ENCODE results near the gene WTIP.

WTIP gene

GRCh38 chr19:34482380-34483250 is 1.1 kb downstream of the WTIP start:
- no peak for DNase-seq (ENCODE audit: low read depth)
- H3K4me3 ChIP-seq (ENCODE audit: low read depth, low read length) = peak overlapping the region; percentile 24; the same call in 1 of the 2 replicates
- no peak for TF ChIP-seq CTCF (IDR thresholded peaks at IDR 0.05; ENCODE audit: control insufficient read depth, extremely low read depth, insufficient read depth)

DNA sequence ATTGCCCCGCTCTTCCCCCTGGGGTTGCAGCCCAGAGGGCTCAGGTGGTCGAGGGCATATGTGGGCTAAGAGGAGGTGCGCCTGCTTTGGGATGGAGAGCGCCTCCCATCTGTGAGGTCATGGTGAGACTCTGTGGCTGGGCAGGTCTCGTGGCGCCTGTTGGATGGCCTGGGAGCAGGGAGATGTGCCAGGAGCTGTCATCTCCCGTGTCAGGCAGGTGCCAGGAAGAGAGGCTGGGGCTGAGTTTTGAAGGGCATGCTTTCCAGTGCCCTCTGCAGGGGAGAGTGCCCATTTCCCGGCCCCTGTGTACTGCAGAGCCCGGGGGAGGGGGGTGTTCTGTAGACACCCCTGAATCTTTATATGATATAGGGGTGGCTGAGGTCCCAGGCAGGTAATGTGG is 2.8 kb downstream of the WTIP start:
- no peak for TF ChIP-seq CTCF (IDR thresholded peaks at IDR 0.05; ENCODE audit: control insufficient read depth, extremely low read depth, insufficient read depth)
- no peak overlapping the region for H3K4me3 ChIP-seq (ENCODE audit: low read depth, low read length)
- no peak for DNase-seq (ENCODE audit: low read depth)

DNA sequence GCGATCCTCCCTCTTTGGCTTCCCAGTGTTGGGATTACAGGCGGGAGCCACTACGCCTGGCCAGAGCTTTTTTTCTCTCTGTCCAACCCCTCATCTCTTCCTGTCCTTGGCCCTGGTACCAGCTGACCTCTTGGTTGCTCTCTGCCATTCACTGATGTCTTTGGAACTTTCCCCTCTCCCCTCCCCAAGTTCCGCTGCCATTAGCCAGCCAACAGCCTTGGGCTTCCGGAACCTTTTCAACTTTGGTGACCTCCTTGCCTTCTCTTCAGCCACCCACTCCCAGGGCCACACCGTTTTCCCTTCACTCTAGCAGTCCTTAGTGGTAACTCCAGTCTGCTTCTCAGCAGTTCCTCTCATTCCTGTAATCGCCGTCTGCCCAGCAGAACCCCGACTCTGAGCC is 4.3 kb downstream of the WTIP start:
- DNase-seq (ENCODE audit: low read depth) = no peak
- H3K4me3 ChIP-seq (ENCODE audit: low read depth, low read length) = no peak overlapping the region
- no peak for TF ChIP-seq CTCF (IDR thresholded peaks at IDR 0.05; ENCODE audit: control insufficient read depth, extremely low read depth, insufficient read depth)

- no peak for TF ChIP-seq CTCF (IDR thresholded peaks at IDR 0.05; ENCODE audit: control insufficient read depth, extremely low read depth, insufficient read depth)
- H3K4me3 ChIP-seq (ENCODE audit: low read depth, low read length) = no peak overlapping the region
- DNase-seq (ENCODE audit: low read depth) = no peak
Observed at GRCh38 chr19:34487651-34488051, 6.1 kb downstream of the WTIP start.

DNA sequence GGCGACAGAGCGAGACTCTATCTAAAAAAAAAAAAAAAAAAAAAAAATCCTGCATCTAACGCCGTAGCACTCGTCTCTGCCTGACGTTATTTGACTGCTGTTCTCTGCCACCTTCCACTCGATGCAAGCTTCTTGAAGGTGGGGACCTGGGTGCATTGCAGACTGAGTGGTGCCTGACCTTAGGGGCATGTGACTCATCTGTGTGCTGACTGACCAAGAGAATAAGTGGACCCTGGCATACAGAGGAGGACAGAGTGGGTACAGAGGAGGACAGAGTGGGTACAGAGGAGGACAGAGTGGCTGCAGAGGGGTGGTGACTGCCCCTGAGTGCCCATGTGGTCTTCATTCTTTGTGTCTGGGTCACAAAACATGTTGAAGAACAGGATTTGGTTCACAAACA is 7.6 kb downstream of the WTIP start:
- H3K4me3 ChIP-seq (ENCODE audit: low read depth, low read length) = no peak overlapping the region
- TF ChIP-seq CTCF (IDR thresholded peaks at IDR 0.05; ENCODE audit: control insufficient read depth, extremely low read depth, insufficient read depth) = no peak
- DNase-seq (ENCODE audit: low read depth) = no peak

DNA sequence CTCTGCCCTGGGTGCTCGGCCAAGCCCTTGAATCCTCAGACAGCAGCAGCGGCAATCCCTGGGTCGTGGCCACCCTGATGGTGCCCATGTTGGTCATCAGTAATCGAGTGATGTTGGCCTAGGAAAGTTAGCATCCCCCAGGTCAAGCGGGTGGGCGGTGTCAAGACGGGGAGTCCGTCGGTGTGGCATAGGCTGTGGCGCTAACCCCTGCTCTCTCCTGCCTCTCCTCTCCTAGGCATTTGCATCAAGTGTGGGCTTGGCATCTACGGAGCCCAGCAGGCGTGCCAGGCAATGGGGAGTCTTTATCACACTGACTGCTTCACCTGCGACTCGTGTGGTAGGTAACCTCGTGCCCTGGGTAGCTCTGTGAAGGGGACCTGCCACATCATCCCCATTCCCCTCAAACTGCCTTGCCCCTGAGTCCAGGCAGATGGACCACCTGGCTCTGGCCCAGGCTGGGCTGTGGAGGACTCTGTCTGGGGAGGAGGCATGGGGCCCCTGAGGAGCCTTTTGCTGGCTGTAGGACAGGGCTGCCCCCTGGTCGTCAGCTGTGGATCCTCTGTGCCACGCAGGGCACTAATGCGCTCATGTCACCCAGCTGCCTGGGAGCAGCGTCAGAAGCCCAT is 8.7 kb downstream of the WTIP start:
- no peak for TF ChIP-seq CTCF (IDR thresholded peaks at IDR 0.05; ENCODE audit: control insufficient read depth, extremely low read depth, insufficient read depth)
- no peak overlapping the region for H3K4me3 ChIP-seq (ENCODE audit: low read depth, low read length)
- no peak for DNase-seq (ENCODE audit: low read depth)

Data from LNCaP clone FGC (cell line).